Liver (tissue), 9 donors: ENCODE measurements around the gene TRAM1L1. TPM values are rescaled to one million over a fixed set of nuclear protein-coding genes. Genes with fewer than 3 reads are reported as not detected.

ENCODE experiments used
- DNase-seq: peaks from one replicate; pipeline ENCODE4 v3.0.0-alpha.2; 2017; ENCODE audit warnings: low spot score
- H3K27ac ChIP-seq, 2 donors: one replicate each; pipeline ENCODE4 v1.7.0; 2013; ENCODE audit warnings: inconsistent platforms in 2 of 2, low read length in 2 of 2, control low read depth in 1 of 2, low read depth in 1 of 2, mild to moderate bottlenecking in 1 of 2
- H3K27me3 ChIP-seq, 4 donors: one replicate each; pipeline versions ENCODE4 v1.6.1 to v1.7.0; 2013; ENCODE audit warnings: low read length in 3 of 4, inconsistent platforms in 1 of 4, mild to moderate bottlenecking in 1 of 4, moderate library complexity in 1 of 4; ENCODE audit not compliant: control insufficient read depth in 4 of 4, insufficient read depth in 4 of 4
- H3K36me3 ChIP-seq, 4 donors: one replicate each; pipeline versions ENCODE4 v1.6.1 to v1.7.0; 2013; ENCODE audit warnings: low read length in 3 of 4, mild to moderate bottlenecking in 3 of 4, low read depth in 1 of 4, moderate library complexity in 1 of 4; ENCODE audit not compliant: control insufficient read depth in 4 of 4, insufficient read depth in 3 of 4
- H3K4me1 ChIP-seq, 4 donors: one replicate each; pipeline versions ENCODE4 v1.6.1 to v1.7.0; 2013; ENCODE audit warnings: low read length in 3 of 4, mild to moderate bottlenecking in 3 of 4, moderate library complexity in 1 of 4; ENCODE audit not compliant: control insufficient read depth in 4 of 4, insufficient read depth in 4 of 4
- H3K4me3 ChIP-seq, 3 donors: one replicate each; pipeline versions ENCODE4 v1.6.1 to v1.7.0; 2013; ENCODE audit warnings: low read length in 3 of 3, control low read depth in 1 of 3, low read depth in 1 of 3, mild to moderate bottlenecking in 1 of 3
- H3K9ac ChIP-seq, 2 donors: one replicate each; pipeline ENCODE4 v1.7.0; 2013; ENCODE audit warnings: low read length in 2 of 2, mild to moderate bottlenecking in 2 of 2, moderate library complexity in 2 of 2, control low read depth in 1 of 2, low read depth in 1 of 2
- H3K9me3 ChIP-seq, 4 donors: one replicate each; pipeline versions ENCODE4 v1.6.1 to v1.7.0; 2013; ENCODE audit warnings: low read length in 3 of 4; ENCODE audit not compliant: control insufficient read depth in 4 of 4
- ATF3 ChIP-seq: IDR thresholded peaks from 2 replicates; pipeline ENCODE4 v1.6.1; 2016; ENCODE audit warnings: antibody characterized with exemption
- CTCF ChIP-seq: fragments of 150-350 bp; IDR thresholded peaks from 2 replicates; pipeline ENCODE4 v1.5.1; 2017; ENCODE audit warnings: improper control_type of control experiment, low read depth, low read length; ENCODE audit not compliant: missing input control
- FOXA1 ChIP-seq: IDR thresholded peaks from 2 replicates; pipeline ENCODE4 v1.6.1; 2016; ENCODE audit warnings: antibody characterized with exemption
- FOXA2 ChIP-seq: IDR thresholded peaks from 2 replicates; pipeline ENCODE4 v1.6.1; 2016; ENCODE audit warnings: antibody characterized with exemption
- GABPA ChIP-seq, 2 donors: IDR thresholded peaks in 1 of 2; conservative IDR thresholded peaks in 1 of 2; 2 replicates each; pipeline ENCODE4 v1.6.1; 2016; ENCODE audit warnings: antibody characterized with exemption in 2 of 2, mild to moderate bottlenecking in 1 of 2, moderate library complexity in 1 of 2
- HNF4A ChIP-seq, 2 donors: conservative IDR thresholded peaks; 2 replicates each; pipeline ENCODE4 v1.6.1; 2016; ENCODE audit warnings: antibody characterized with exemption in 2 of 2, mild to moderate bottlenecking in 2 of 2
- JUND ChIP-seq, 2 donors: IDR thresholded peaks; 2 replicates each; pipeline ENCODE4 v1.6.1; 2016; ENCODE audit warnings: antibody characterized with exemption in 2 of 2
- MAX ChIP-seq: IDR thresholded peaks from 2 replicates; pipeline ENCODE4 v1.6.1; 2016; ENCODE audit warnings: antibody characterized with exemption
- NR2F2 ChIP-seq: IDR thresholded peaks from 2 replicates; pipeline ENCODE4 v1.6.1; 2016; ENCODE audit warnings: antibody characterized with exemption
- RAD21 ChIP-seq, 2 donors: IDR thresholded peaks; 2 replicates each; pipeline ENCODE4 v1.6.1; 2016; ENCODE audit warnings: antibody characterized with exemption in 2 of 2, mild to moderate bottlenecking in 2 of 2
- REST ChIP-seq: IDR thresholded peaks from 2 replicates; pipeline ENCODE4 v1.6.1; 2016; ENCODE audit warnings: antibody characterized with exemption, mild to moderate bottlenecking
- SP1 ChIP-seq: IDR thresholded peaks from 2 replicates; pipeline ENCODE4 v1.6.1; 2018; ENCODE audit warnings: antibody characterized with exemption, mild to moderate bottlenecking
- YY1 ChIP-seq: IDR thresholded peaks from 2 replicates; pipeline ENCODE4 v1.6.1; 2016; ENCODE audit warnings: antibody characterized with exemption, mild to moderate bottlenecking
- ZBTB33 ChIP-seq: IDR thresholded peaks from 2 replicates; pipeline ENCODE4 v1.6.1; 2016; ENCODE audit warnings: antibody characterized with exemption
- WGBS: extraction: QIAGEN DNeasy Blood & Tissue Kit; methylation state at CpG from one replicate; pipeline ENCODE4 v1.1.7; 2013; 5-methylcytosine and 5-hydroxymethylcytosine counted together
- polyA plus RNA-seq, 2 donors: library from polyadenylated mRNA; stranded (reverse) in 1 of 2; unstranded in 1 of 2; fragments of 200-250 nt in 1 of 2; fragments of >200 nt in 1 of 2; fragmentation: Nextera tagmentation in 1 of 2; extraction: Ambion mirVana in 1 of 2; gene quantifications; one replicate each; pipeline versions ENCODE4 v1.2.1 to v1.2.3, GENCODE V29; 2013 to 2015
- total RNA-seq, 2 donors: library from RNA; depleted of rRNA; stranded (reverse); fragments of >200 nt; gene quantifications; one replicate each; pipeline ENCODE4 v1.2.3, GENCODE V29; 2014
- donor health status: healthy.
- donor health status: healthy.
- donor health status: healthy.
- donor health status: healthy.
- donor health status: healthy.

TRAM1L1 gene
- total RNA-seq, result under 1 TPM in 1 of 2 donors, not detected in 1; 0.56 TPM
- under 1 TPM in 1 of 2 donors, not detected in 1; 0.09 TPM for polyA plus RNA-seq

GRCh38 chr4:117084866-117085701 lies at the start of gene TRAM1L1:
Gene TRAM1L1 (minus strand): TSS chr4:117085576. CDS start chr4:117085393, 183 bp downstream.
- peak; percentile 49 for DNase-seq
- Histone ChIP-seq H3K9ac (no peak within 1 kb of the TSS), H3K27me3 (no peaks in the 10 kb centered on the region), H3K27ac (no peak within 1 kb of the TSS), H3K4me3 (peak within 1 kb of the TSS; percentile 27 to 65 (median 36)), H3K9me3 (no peaks in the 10 kb centered on the region), H3K4me1 (peaks cover 0 to 8% (median 3%) of the 10 kb centered on the region in 4 donors), H3K36me3 (no peaks in the 10 kb centered on the region)
- no peak for TF ChIP-seq FOXA2
- TF ChIP-seq ATF3, result no peak
- TF ChIP-seq YY1, result no peak
- TF ChIP-seq JUND (IDR thresholded peaks at IDR 0.05), result no peak
- WGBS, result 7% methylated on average over 45 of the region's 45 CpGs

- TF ChIP-seq ATF3, result no peak
- no peak for TF ChIP-seq GABPA (IDR thresholded peaks at IDR 0.05 in 1 of 2, conservative IDR thresholded peaks at IDR 0.05 in 1 of 2)
- peak; percentile 74 to 77 for TF ChIP-seq RAD21 (IDR thresholded peaks at IDR 0.05)
- no peak for TF ChIP-seq HNF4A (conservative IDR thresholded peaks at IDR 0.05)
- no peak for TF ChIP-seq SP1
- TF ChIP-seq NR2F2, result no peak
- no peak for TF ChIP-seq ZBTB33
- TF ChIP-seq MAX, result no peak
- no peak for TF ChIP-seq JUND (IDR thresholded peaks at IDR 0.05)
- no peak for TF ChIP-seq FOXA2
- TF ChIP-seq FOXA1, result no peak
- TF ChIP-seq CTCF, result peak; percentile 48
- no peak for TF ChIP-seq REST
- H3K4me1 ChIP-seq, result no peaks in the 10 kb centered on the region
- 7% methylated on average over 4 of the region's 4 CpGs for WGBS
- H3K27ac ChIP-seq, result no peak overlapping the region
- no peaks in the 10 kb centered on the region for H3K27me3 ChIP-seq
- no peak overlapping the region for H3K4me3 ChIP-seq
- DNase-seq, result no peak
- H3K9me3 ChIP-seq, result no peaks in the 10 kb centered on the region
- H3K9ac ChIP-seq, result no peak overlapping the region
- H3K36me3 ChIP-seq, result no peaks in the 10 kb centered on the region
These were observed 49.0 kb upstream of the TRAM1L1 start for GRCh38 chr4:117134386-117134785.
